Hepatocyte (in vitro differentiated cells): ENCODE measurements around the gene SFT2D2. TPM values are rescaled to one million over a fixed set of nuclear protein-coding genes. Genes with fewer than 3 reads are reported as not detected.

Experiments
- DNase-seq: peaks from one replicate; pipeline ENCODE4 v3.0.0-alpha.2; 2016; ENCODE audit warnings: low spot score
- H2AFZ ChIP-seq: fragments of 200-600 bp; sonication (generic); 2 replicates; pipeline ENCODE4 v1.6.0; 2016; ENCODE audit warnings: antibody characterized with exemption, mild to moderate bottlenecking
- H3K27ac ChIP-seq: fragments of 200-600 bp; sonication (generic); 2 replicates; pipeline ENCODE4 v1.5.1; 2016; ENCODE audit warnings: mild to moderate bottlenecking
- H3K27me3 ChIP-seq: fragments of 200-600 bp; sonication (generic); 2 replicates; pipeline ENCODE4 v1.6.1; 2016
- H3K36me3 ChIP-seq: fragments of 200-600 bp; sonication (generic); replicated peaks from 2 replicates; pipeline ENCODE4 v1.5.1; 2016; ENCODE audit warnings: low read depth; ENCODE audit not compliant: insufficient read depth
- H3K4me1 ChIP-seq: fragments of 200-600 bp; sonication (generic); 2 replicates; pipeline ENCODE4 v1.5.1; 2016; ENCODE audit warnings: mild to moderate bottlenecking, moderate library complexity; ENCODE audit not compliant: insufficient read depth
- H3K4me2 ChIP-seq: fragments of 200-600 bp; sonication (generic); 2 replicates; pipeline ENCODE4 v1.6.0; 2016
- H3K4me3 ChIP-seq: fragments of 200-600 bp; sonication (generic); 2 replicates; pipeline ENCODE4 v1.5.1; 2016; ENCODE audit warnings: mild to moderate bottlenecking
- H3K79me2 ChIP-seq: fragments of 200-600 bp; sonication (generic); 2 replicates; pipeline ENCODE4 v1.6.0; 2017; ENCODE audit warnings: mild to moderate bottlenecking
- H3K9me2 ChIP-seq: fragments of 200-600 bp; sonication (generic); replicated peaks from 2 replicates; pipeline ENCODE4 v1.6.0; 2017; ENCODE audit warnings: mild to moderate bottlenecking; ENCODE audit not compliant: insufficient read depth
- H3K9me3 ChIP-seq: fragments of 200-600 bp; sonication (generic); 2 replicates; pipeline ENCODE4 v1.5.1; 2016; ENCODE audit warnings: low read depth, mild to moderate bottlenecking
- H4K20me1 ChIP-seq: fragments of 200-600 bp; sonication (generic); 2 replicates; pipeline ENCODE4 v1.6.0; 2016; ENCODE audit warnings: mild to moderate bottlenecking; ENCODE audit not compliant: insufficient read depth, poor library complexity, severe bottlenecking
- EZH2 ChIP-seq: fragments of 200-600 bp; sonication (generic); IDR thresholded peaks from 2 replicates; pipeline ENCODE4 v1.6.1; 2016; ENCODE audit warnings: antibody characterized with exemption, mild to moderate bottlenecking, borderline replicate concordance
- EZH2phosphoT487 ChIP-seq: fragments of 200-600 bp; sonication (generic); IDR thresholded peaks from one replicate; pipeline ENCODE4 v1.6.1; 2018; ENCODE audit warnings: antibody characterized with exemption, mild to moderate bottlenecking, low read depth, moderate library complexity; ENCODE audit not compliant: unreplicated experiment, severe bottlenecking
- WGBS: methylation state at CpG from one replicate; pipeline ENCODE4 v1.1.6; 2016; ENCODE audit warnings: low lambda C conversion rate; ENCODE audit errors: missing lambda C conversion rate; 5-methylcytosine and 5-hydroxymethylcytosine counted together
- polyA plus RNA-seq: library from polyadenylated mRNA; unstranded; fragments of >200 nt; fragmentation: Nextera tagmentation; extraction: Ambion mirVana; gene quantifications from 2 replicates; pipeline ENCODE4 v1.2.1, GENCODE V29; 2016
- total RNA-seq: library from RNA; depleted of rRNA; stranded (reverse); fragments of >200 nt; gene quantifications from 2 replicates; pipeline ENCODE4 v1.2.3, GENCODE V29; 2014
- TF ChIP-seq, protein P1 (sequence below): fragments of 200-600 bp; sonication (generic); IDR thresholded peaks from 2 replicates; pipeline ENCODE4 v1.5.1; 2016; ENCODE audit warnings: antibody characterized with exemption, mild to moderate bottlenecking; ENCODE audit not compliant: poor library complexity

Gene SFT2D2
- 36.9 and 43.1 TPM in 2 replicates for total RNA-seq
- polyA plus RNA-seq: 31.2 and 31.5 TPM in 2 replicates

GRCh38 chr1:168225476-168226190 is at the start of gene SFT2D2:
Gene SFT2D2, plus strand, starts transcription at chr1:168226004. Its CDS starts 76 bp downstream, at chr1:168226080.
- DNase-seq: peak; percentile 91
- Histone ChIP-seq H3K4me3 (peak within 1 kb of the TSS; percentile 93), H3K4me2 (peak within 1 kb of the TSS; percentile 97), H3K9me3 (no peaks in the 10 kb centered on the region), H4K20me1 (no peaks in the 10 kb centered on the region), H3K4me1 (peaks cover 7% of the 10 kb centered on the region), H3K27ac (peak within 1 kb of the TSS; percentile 96), H3K79me2 (peaks cover 47% of the 10 kb centered on the region), H2AFZ (peak within 1 kb of the TSS; percentile 76), H3K36me3 (no peaks in the 10 kb centered on the region), H3K27me3 (no peaks in the 10 kb centered on the region), H3K9me2 (no peaks in the 10 kb centered on the region)
- TF ChIP-seq, protein P1, sequence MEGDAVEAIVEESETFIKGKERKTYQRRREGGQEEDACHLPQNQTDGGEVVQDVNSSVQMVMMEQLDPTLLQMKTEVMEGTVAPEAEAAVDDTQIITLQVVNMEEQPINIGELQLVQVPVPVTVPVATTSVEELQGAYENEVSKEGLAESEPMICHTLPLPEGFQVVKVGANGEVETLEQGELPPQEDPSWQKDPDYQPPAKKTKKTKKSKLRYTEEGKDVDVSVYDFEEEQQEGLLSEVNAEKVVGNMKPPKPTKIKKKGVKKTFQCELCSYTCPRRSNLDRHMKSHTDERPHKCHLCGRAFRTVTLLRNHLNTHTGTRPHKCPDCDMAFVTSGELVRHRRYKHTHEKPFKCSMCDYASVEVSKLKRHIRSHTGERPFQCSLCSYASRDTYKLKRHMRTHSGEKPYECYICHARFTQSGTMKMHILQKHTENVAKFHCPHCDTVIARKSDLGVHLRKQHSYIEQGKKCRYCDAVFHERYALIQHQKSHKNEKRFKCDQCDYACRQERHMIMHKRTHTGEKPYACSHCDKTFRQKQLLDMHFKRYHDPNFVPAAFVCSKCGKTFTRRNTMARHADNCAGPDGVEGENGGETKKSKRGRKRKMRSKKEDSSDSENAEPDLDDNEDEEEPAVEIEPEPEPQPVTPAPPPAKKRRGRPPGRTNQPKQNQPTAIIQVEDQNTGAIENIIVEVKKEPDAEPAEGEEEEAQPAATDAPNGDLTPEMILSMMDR: no peak
- TF ChIP-seq EZH2phosphoT487: no peak
- no peak for TF ChIP-seq EZH2
- 4% methylated on average over 39 of the region's 58 CpGs for WGBS

- Histone ChIP-seq H3K9me2 (no peaks in the 10 kb centered on the region), H3K27me3 (no peaks in the 10 kb centered on the region), H3K4me3 (no peak overlapping the region), H3K36me3 (no peaks in the 10 kb centered on the region), H3K79me2 (peaks cover 34% of the 10 kb centered on the region), H4K20me1 (no peaks in the 10 kb centered on the region), H3K27ac (peak overlapping the region; percentile 90), H3K4me2 (peak overlapping the region; percentile 55), H3K9me3 (no peaks in the 10 kb centered on the region), H2AFZ (peak overlapping the region; percentile 48), H3K4me1 (no peaks in the 10 kb centered on the region)
- no peak for DNase-seq
- no peak for TF ChIP-seq EZH2phosphoT487
- TF ChIP-seq, protein P1: no peak
- no peak for TF ChIP-seq EZH2
- 72% methylated on average over 5 of the region's 5 CpGs for WGBS
These were observed 47.6 kb upstream of the SFT2D2 start for GRCh38 chr1:168178227-168178637.

DNA sequence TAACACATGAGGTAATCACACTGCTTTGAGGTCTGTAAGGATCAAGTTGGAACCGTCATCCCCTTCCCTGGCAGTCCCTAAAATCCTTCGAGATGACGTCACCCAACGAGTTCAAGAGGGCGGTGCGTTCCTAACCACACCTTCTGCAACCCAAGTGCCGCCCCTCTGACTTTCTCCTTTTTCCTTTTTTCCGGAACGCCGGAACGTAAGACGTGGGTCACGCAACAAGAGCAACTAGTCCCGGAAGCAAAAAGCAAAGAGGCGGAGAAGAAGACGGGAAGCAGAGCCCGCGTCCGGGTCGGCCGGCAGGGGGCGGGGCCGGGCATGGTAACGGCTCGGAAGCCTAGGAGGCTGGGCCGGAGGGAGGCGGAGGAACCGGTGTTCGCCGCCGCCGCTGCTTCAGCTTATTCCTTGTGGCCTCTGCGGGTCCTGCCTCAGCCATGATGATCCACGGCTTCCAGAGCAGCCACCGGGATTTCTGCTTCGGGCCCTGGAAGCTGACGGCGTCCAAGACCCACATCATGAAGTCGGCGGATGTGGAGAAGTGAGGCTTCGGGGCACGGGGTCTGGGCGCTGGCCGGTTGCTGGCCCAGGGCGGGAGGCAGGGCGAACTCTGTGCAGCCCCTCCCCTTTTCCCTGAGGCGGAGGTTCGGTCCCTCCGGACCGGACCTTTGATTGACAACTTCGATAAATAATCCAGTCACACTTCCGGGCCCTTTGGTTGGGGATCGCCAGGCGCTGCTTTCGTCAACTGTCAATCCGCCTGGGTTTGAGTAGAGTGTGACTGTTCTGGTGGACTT is 47.0 kb upstream of the SFT2D2 start, which contains the start of gene TIPRL:
TSS of gene TIPRL (plus strand) at position 325 of the 800 bp plus-strand sequence. CDS start at position 441, 116 bp downstream.
- H3K4me2 ChIP-seq: peak within 1 kb of the TSS; percentile 84
- H3K36me3 ChIP-seq: no peaks in the 10 kb centered on the region

More for the DNA sequence above, 47.0 kb upstream of the SFT2D2 start, which contains the start of gene TIPRL:
- no peaks in the 10 kb centered on the region for H4K20me1 ChIP-seq
- no peaks in the 10 kb centered on the region for H3K4me1 ChIP-seq
- under 1% methylated on average over 56 of the region's 56 CpGs for WGBS
- no peaks in the 10 kb centered on the region for H3K27me3 ChIP-seq
- no peak for TF ChIP-seq EZH2
- TF ChIP-seq, protein P1: peak; percentile 52
- no peak for TF ChIP-seq EZH2phosphoT487
- peaks cover 40% of the 10 kb centered on the region for H3K79me2 ChIP-seq
- no peaks in the 10 kb centered on the region for H3K9me3 ChIP-seq
- H2AFZ ChIP-seq: peak within 1 kb of the TSS; percentile 52
- H3K27ac ChIP-seq: peak within 1 kb of the TSS; percentile 90
- no peaks in the 10 kb centered on the region for H3K9me2 ChIP-seq
- DNase-seq: peak; percentile 97
- H3K4me3 ChIP-seq: peak within 1 kb of the TSS; percentile 41
